SK-MEL-5 (cell line): ENCODE measurements around the gene CDC27. TPM values are rescaled to one million over a fixed set of nuclear protein-coding genes. Genes with fewer than 3 reads are reported as not detected.
A peak's percentile ranks its signal among the peaks of the same experiment; 100 is the strongest.
"Not testable (repeated sequence)": the region's sequence is repeated elsewhere in the genome, so short reads cannot be mapped to it uniquely, and the experiment has no call there.

Experiments
- DNase-seq: peaks from one replicate; pipeline ENCODE4 v3.0.0-alpha.2; 2016; ENCODE audit warnings: low read depth, low spot score
- in situ Hi-C: cut with HindIII; loops from 2 replicates; pipeline ENCODE4 v1.10.0; 2016; ENCODE audit warnings: low sequenced_read_pairs, high pct_unique_total_duplicates, low pct_unique_long_range_greater_than_20kb
- total RNA-seq: library from RNA; depleted of rRNA; stranded (reverse); fragments of >200 nt; shearing (Covaris generic); gene quantifications from 2 replicates; pipeline ENCODE4 v1.2.3, GENCODE V29; 2014

CDC27 gene
- total RNA-seq, 1 experiment from 2014 or later: 130 TPM

- DNase-seq: peak; percentile 27
- in situ Hi-C loops: no loop called here
Observed at GRCh38 chr17:47205419-47205963, 16.4 kb upstream of the CDC27 start.

- in situ Hi-C loops: no loop called here
- peak; percentile 15 for DNase-seq
Observed at GRCh38 chr17:47204722-47205418, 15.8 kb upstream of the CDC27 start.

GRCh38 chr17:47203984-47204721 is 15.1 kb upstream of the CDC27 start:
- in situ Hi-C loops: no loop called here
- DNase-seq: peak; percentile 38

- in situ Hi-C loops: no loop called here
- DNase-seq: no peak
Observed at GRCh38 chr17:47201166-47201565, 12.1 kb upstream of the CDC27 start.

- in situ Hi-C loops: no loop called here
- DNase-seq: no peak
Observed at GRCh38 chr17:47200325-47200664, 11.2 kb upstream of the CDC27 start.

- in situ Hi-C loops: no loop called here
- no peak for DNase-seq
Observed at GRCh38 chr17:47199627-47200324, 10.7 kb upstream of the CDC27 start.

- no peak for DNase-seq
- in situ Hi-C loops: no loop called here
Observed at GRCh38 chr17:47197821-47198220, 8.7 kb upstream of the CDC27 start.

GRCh38 chr17:47193931-47194511 is 4.9 kb upstream of the CDC27 start:
- no peak for DNase-seq
- in situ Hi-C loops: no loop called here

- in situ Hi-C loops: no loop called here
- no peak for DNase-seq
Observed at GRCh38 chr17:47192554-47192953, 3.5 kb upstream of the CDC27 start.

- DNase-seq: no peak
- in situ Hi-C loops: no loop called here
Observed at GRCh38 chr17:47190770-47191169, 1.7 kb upstream of the CDC27 start.

GRCh38 chr17:47190243-47190642 is 1.1 kb upstream of the CDC27 start:
- in situ Hi-C loops: no loop called here
- no peak for DNase-seq

- in situ Hi-C loops: no loop called here
- no peak for DNase-seq
Observed at GRCh38 chr17:47189732-47190237, 690 bp upstream of the CDC27 start.

- in situ Hi-C loops: no loop called here
- DNase-seq: peak; percentile 50
Observed at GRCh38 chr17:47188271-47188875, 722 bp downstream of the CDC27 start.

- in situ Hi-C loops: no loop called here
- no peak for DNase-seq
Observed at GRCh38 chr17:47184681-47185080, 4.4 kb downstream of the CDC27 start.

GRCh38 chr17:47180988-47181387 is 8.1 kb downstream of the CDC27 start:
- DNase-seq, in situ Hi-C loops: not testable (repeated sequence)

- in situ Hi-C loops: no loop called here
- no peak for DNase-seq
Observed at GRCh38 chr17:47180337-47180736, 8.8 kb downstream of the CDC27 start.

GRCh38 chr17:47179141-47179540 is 10.0 kb downstream of the CDC27 start:
- no peak for DNase-seq
- in situ Hi-C loops: no loop called here

- in situ Hi-C loops: no loop called here
- DNase-seq: no peak
Observed at GRCh38 chr17:47177261-47177660, 11.8 kb downstream of the CDC27 start.
